Activated T-helper 1 cell treated with anti-CD3 and anti-CD28 coated beads, Interleukin-12 subunit alpha, Interleukin-12 subunit beta, Interleukin-2, Interleukin-4 antibody, amounts not matched to agents 30 ng/mL and 10 ng/mL and 1 ng/mL, durations not matched to agents 14 hours and 24 hours and 36 hours (primary cell): ENCODE results near the gene C22orf39. TPM values are rescaled to one million over a fixed set of nuclear protein-coding genes. Genes with fewer than 3 reads are reported as not detected.
A peak's percentile ranks its signal among the peaks of the same experiment; 100 is the strongest.

Experiments
- DNase-seq: peaks from one replicate; pipeline ENCODE4 v3.0.0; 2021; ENCODE audit warnings: low spot score
- H3K27ac Mint-ChIP-seq: one replicate; pipeline ENCODE4 v1.8.0; 2021; ENCODE audit warnings: mild to moderate bottlenecking, mixed read lengths
- H3K27me3 Mint-ChIP-seq: one replicate; pipeline ENCODE4 v1.8.0; 2022; ENCODE audit warnings: mild to moderate bottlenecking, moderate library complexity, mixed read lengths; ENCODE audit not compliant: insufficient read depth
- H3K36me3 Mint-ChIP-seq: one replicate; pipeline ENCODE4 v1.8.0; 2021; ENCODE audit warnings: low read depth, mixed read lengths
- H3K4me1 Mint-ChIP-seq: one replicate; pipeline ENCODE4 v1.8.0; 2021; ENCODE audit warnings: low read depth, mixed read lengths
- H3K4me3 Mint-ChIP-seq: one replicate; pipeline ENCODE4 v1.8.0; 2021; ENCODE audit warnings: mild to moderate bottlenecking, moderate library complexity, mixed read lengths
- H3K9me3 Mint-ChIP-seq: one replicate; pipeline ENCODE4 v1.8.0; 2021; ENCODE audit warnings: mixed read lengths
- intact Hi-C: fragments of 100-400 bp; cut with micrococcal nuclease; formaldehyde crosslinking; loops from one replicate; pipeline ENCODE4 v1.15.1; 2024
- total RNA-seq: library from RNA; stranded (reverse); gene quantifications from 2 replicates; pipeline ENCODE4 v1.2.3, GENCODE V29; 2022

Gene C22orf39
- total RNA-seq, 1 donor from 2014 or later = 22.8 TPM

DNA sequence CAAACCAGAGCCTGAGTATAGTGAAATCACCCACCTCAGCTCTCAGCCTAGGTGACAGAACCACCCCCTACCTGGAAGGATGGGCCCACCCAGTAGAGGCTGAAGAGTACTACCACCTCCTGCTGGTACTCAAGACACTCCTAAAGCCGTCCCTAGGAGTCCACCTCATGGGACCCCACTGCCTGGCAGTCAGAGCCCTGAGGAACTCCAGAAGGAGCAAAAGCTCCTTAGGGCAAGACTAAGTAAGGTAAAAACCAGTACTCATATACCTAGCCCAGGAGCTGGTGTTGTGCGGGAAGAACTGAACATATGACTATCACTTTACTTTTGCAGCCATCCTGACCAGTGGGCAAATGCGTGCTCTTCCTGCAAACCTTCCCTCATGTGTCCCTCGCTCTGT lies 52.2 kb downstream of the C22orf39 start:
- intact Hi-C loops = no loop called here
- no peaks in the 10 kb centered on the region for H3K4me1 Mint-ChIP-seq
- H3K27ac Mint-ChIP-seq = no peak overlapping the region
- no peaks in the 10 kb centered on the region for H3K27me3 Mint-ChIP-seq
- H3K9me3 Mint-ChIP-seq = no peaks in the 10 kb centered on the region
- no peak overlapping the region for H3K4me3 Mint-ChIP-seq
- peaks cover 32% of the 10 kb centered on the region for H3K36me3 Mint-ChIP-seq
- no peak for DNase-seq

DNA sequence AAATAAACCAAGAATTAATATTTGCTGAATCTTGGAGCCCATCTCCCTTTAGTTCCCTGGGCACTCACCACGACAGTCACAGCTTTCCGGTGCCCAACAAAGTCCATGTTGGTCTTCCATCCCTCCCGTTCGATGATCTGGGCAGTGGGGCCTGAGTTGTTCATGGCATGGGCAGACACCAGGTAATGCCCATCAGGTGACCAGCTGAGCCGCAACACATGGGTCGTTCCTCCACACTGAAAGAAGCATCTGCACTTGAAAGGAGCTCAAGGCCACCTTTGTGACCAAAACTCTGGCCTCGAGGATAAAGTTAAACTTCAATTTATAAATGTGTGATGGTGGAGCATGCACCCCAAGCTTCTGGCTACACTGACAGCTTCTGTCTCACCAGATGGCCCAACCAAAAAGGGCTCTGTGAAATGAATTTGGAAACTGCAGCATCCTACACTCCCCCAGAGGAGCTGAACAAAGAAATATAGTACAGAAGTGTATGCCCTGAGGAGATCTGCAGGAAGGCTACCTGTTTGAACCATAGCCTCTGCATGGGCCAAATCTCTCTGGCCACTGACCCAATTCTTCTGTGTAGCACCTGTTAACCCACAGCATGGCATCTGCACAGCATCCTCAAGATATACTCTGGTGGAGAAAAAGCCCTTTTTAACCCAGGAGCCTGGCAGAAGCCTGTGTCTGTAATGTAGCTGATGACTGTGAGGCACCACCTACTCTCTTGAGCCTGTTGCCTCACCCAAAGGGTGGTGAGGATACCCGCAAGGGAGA lies 53.0 kb downstream of the C22orf39 start:
- no peak overlapping the region for H3K4me3 Mint-ChIP-seq
- H3K36me3 Mint-ChIP-seq = peaks cover 35% of the 10 kb centered on the region
- H3K9me3 Mint-ChIP-seq = no peaks in the 10 kb centered on the region
- H3K4me1 Mint-ChIP-seq = no peaks in the 10 kb centered on the region
- intact Hi-C loops = no loop called here
- no peaks in the 10 kb centered on the region for H3K27me3 Mint-ChIP-seq
- no peak for DNase-seq
- no peak overlapping the region for H3K27ac Mint-ChIP-seq

DNA sequence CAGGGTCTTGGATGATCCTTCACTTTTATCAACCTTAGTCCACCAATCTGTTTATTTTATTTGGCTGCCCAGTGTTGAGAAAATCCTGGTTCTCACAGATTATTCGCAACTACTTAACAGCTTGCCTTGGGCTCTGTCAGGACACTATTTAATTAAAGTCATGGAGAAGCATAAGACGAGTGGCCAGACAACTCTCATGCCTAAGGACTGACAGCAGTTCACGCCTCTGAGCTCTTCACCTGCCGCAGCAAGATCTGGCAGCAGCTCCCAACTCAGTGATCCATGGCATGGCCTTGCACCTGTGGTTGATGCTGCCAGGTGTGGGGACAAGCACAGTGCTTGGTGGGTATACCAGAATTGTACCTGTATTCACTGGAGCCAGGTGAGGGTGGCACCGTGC lies 53.8 kb downstream of the C22orf39 start:
- Mint-ChIP-seq H3K9me3 (no peaks in the 10 kb centered on the region), H3K27me3 (no peaks in the 10 kb centered on the region), H3K4me3 (no peak overlapping the region), H3K36me3 (peaks cover 36% of the 10 kb centered on the region), H3K27ac (peak overlapping the region; percentile 23), H3K4me1 (no peaks in the 10 kb centered on the region)
- intact Hi-C loops = no loop called here
- DNase-seq = no peak

Other genes with a start within 250 kb of the C22orf39 start
- 0.64 and 0.73 TPM in 2 replicates for gene CLTCL1, start 156.0 kb downstream of the C22orf39 start, total RNA-seq
- 44.2 and 46.0 TPM in 2 replicates for gene HIRA, start 16.0 kb downstream of the C22orf39 start, total RNA-seq
- gene MRPL40, start 15.2 kb downstream of the C22orf39 start, total RNA-seq = 36.0 and 38.5 TPM in 2 replicates
- 88.2 and 108 TPM in 2 replicates for gene UFD1, start 31.5 kb upstream of the C22orf39 start, total RNA-seq
- gene CDC45, start 32.2 kb upstream of the C22orf39 start, total RNA-seq = 104 and 116 TPM in 2 replicates
- 0.47 and 0.76 TPM in 2 replicates for gene CLDN5, start 76.7 kb upstream of the C22orf39 start, total RNA-seq